ENCODE measurements around the gene LRRC4. TPM values are rescaled to one million over a fixed set of nuclear protein-coding genes. Genes with fewer than 3 reads are reported as not detected.

The LRRC4 gene
- polyA plus RNA-seq, 3 donors: 7.2 to 9.2 (median 7.7) TPM

- DNase-seq (ENCODE audit: extremely low read depth in 1 of 11, low read depth in 9 of 11, low spot score in 4 of 11): no peak
These were observed 5.1 kb upstream of the LRRC4 start for GRCh38 chr7:128036226-128036940.

- no peak for DNase-seq (ENCODE audit: extremely low read depth in 1 of 11, low read depth in 9 of 11, low spot score in 4 of 11)
These were observed 4.5 kb upstream of the LRRC4 start for GRCh38 chr7:128035712-128036111.

- no peak for DNase-seq (ENCODE audit: extremely low read depth in 1 of 11, low read depth in 9 of 11, low spot score in 4 of 11)
These were observed 3.6 kb upstream of the LRRC4 start for GRCh38 chr7:128034825-128035224.

GRCh38 chr7:128033246-128033645, 2.0 kb upstream of the LRRC4 start:
- no peak for DNase-seq (ENCODE audit: extremely low read depth in 1 of 11, low read depth in 9 of 11, low spot score in 4 of 11)

GRCh38 chr7:128032605-128033235, 1.5 kb upstream of the LRRC4 start:
- peak in 1 of 11 donors; percentile 33 for DNase-seq (ENCODE audit: extremely low read depth in 1 of 11, low read depth in 9 of 11, low spot score in 4 of 11)

DNA sequence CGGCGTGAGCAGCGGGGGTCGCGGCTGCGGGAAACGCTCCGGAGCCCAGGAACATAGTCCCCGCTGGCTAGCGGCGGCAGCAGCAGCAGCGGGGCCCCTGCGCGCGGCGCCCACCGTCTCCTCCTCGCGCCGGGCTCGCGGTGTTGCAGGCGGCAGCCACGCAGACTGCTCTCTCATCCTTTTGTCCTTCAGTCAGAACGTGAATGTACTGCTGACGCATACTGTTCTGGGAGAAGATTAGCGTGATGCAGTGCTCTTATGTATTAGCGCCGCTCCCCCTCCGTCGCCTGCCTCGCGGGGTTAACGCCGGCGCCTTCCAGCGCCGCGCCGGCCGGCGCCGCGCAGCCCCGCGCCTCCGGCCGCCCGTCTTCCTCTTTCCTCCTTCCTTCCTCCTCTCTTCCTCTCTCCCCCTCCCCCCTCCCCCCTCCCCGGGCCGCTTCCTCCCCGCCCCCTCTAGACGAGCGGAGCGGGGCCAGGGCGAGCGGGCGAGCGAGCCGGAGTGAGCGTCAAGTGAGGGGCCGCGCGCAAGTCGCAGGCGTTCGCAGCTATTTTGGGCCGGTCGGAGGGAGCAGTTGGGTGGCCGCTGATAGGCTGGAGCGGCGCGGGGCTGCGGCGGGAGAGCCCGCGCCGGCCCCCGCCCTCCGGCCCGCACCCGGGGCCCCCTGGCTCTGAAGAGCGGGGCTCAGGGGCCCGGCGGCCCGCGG, 816 bp upstream of the LRRC4 start:
- peak in 3 of 11 donors; percentile 42 to 53 (median 48) for DNase-seq (ENCODE audit: extremely low read depth in 1 of 11, low read depth in 9 of 11, low spot score in 4 of 11)

DNA sequence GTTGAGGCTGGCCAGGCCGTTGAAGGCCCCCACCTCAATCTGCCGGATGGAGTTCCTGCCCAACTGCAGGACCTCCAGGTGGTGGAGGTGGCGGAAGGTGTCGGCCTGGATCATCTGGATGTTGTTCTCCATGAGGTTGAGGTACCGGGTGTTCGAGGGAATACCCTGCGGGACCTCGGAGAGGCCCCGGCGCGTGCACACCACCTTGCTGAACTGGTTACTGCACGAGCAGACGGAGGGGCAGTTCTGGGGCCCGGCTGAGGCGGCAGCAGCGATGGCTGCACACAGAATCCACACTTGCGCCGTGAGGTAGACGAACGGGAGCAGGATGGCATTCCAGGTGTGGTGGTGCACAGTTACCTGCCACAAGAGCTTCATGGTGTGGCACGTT, 979 bp downstream of the LRRC4 start:
- DNase-seq (ENCODE audit: extremely low read depth in 1 of 11, low read depth in 9 of 11, low spot score in 4 of 11): no peak

DNA sequence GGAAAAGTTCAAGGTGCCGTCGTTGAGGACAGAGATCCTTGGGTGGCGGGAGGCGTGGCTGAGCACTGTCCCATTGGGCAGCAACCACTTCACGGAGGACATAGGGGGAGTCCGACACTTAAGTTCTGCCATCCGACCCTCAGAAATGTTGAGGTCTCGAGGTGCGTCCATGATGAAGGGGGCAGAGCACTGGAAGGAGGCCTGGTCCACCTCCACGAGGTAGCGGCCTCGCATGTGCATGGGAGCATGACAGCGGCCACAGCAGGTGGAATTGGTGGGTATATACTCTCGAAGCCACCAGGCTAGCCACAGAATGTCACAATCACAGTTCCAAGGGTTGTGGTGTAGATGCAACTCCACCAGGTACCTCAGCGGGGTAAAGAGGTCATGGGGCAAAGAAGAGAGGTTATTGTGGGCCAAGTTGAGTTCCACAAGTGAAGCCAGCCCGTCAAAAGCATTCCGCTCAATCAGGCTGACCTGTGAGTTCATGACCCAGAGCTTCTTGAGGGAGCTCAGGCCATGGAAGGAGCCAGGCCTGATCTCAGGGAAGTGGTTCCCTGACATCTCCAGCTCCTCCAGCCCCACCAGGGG, 1.7 kb downstream of the LRRC4 start:
- DNase-seq (ENCODE audit: extremely low read depth in 1 of 11, low read depth in 9 of 11, low spot score in 4 of 11): no peak

- no peak for DNase-seq (ENCODE audit: extremely low read depth in 1 of 11, low read depth in 9 of 11, low spot score in 4 of 11)
These were observed 3.7 kb downstream of the LRRC4 start for GRCh38 chr7:128027485-128027980.

DNA sequence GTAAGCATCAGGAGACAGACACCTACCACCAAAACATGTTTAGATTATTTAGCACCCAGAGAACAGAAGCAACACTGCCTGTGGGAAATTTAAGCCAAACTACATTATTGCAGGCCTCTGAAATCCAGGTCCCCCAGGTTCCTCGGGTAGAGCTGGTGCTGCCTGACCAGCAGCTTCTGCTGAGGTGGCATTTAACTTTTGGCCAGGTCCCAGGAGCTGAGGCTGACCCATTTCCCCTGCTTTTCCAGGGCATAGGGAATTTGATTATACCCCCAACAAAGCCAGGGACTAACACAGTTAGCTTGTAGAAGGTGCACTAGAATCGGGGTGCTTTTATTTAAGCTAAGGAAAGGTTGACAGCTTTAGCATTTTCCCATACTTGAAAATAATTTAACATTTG, 4.7 kb downstream of the LRRC4 start:
- no peak for DNase-seq (ENCODE audit: extremely low read depth in 1 of 11, low read depth in 9 of 11, low spot score in 4 of 11)

DNA sequence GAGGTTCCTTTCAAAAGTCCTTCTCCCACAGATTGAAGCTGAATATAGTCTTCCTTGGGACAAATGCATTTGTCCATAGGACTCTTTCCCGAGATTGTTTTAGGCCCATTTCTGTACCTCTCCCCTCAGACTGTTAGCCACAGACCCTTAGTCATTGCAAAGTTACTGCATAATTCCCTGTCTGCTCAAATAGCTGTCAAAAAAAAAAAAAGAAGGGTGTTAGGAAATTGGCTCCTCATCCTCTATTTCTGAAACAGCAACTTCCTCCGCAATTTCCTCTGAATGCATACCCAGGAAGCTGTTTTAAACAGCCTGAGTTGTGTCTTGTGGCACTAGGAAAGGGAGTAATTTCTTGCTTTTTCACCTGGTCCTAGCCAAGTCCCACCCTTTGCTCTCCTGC, 5.4 kb downstream of the LRRC4 start:
- no peak for DNase-seq (ENCODE audit: extremely low read depth in 1 of 11, low read depth in 9 of 11, low spot score in 4 of 11)

- no peak for DNase-seq (ENCODE audit: extremely low read depth in 1 of 11, low read depth in 9 of 11, low spot score in 4 of 11)
These were observed 5.9 kb downstream of the LRRC4 start for GRCh38 chr7:128025380-128025779.

DNA sequence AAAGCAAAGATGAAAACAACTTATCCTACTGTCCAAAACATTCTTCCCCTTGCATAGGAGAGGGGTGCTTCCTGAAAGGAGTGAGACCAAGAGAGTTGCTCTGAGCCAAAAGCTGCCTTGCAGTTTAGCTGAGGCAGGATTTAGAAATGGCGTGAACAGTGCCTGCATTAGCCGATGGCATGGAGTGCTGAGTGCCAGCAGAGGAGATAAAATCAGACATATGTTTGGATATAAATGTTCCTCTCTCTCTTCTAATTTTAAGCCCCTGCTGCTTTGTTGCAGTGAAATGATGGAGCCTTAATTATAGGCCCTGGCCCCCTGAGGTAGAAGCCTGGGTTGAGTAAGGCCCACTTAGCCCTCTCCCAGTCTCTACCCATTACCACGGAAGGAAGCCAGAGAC, 7.1 kb downstream of the LRRC4 start:
- no peak for DNase-seq (ENCODE audit: extremely low read depth in 1 of 11, low read depth in 9 of 11, low spot score in 4 of 11)

DNA sequence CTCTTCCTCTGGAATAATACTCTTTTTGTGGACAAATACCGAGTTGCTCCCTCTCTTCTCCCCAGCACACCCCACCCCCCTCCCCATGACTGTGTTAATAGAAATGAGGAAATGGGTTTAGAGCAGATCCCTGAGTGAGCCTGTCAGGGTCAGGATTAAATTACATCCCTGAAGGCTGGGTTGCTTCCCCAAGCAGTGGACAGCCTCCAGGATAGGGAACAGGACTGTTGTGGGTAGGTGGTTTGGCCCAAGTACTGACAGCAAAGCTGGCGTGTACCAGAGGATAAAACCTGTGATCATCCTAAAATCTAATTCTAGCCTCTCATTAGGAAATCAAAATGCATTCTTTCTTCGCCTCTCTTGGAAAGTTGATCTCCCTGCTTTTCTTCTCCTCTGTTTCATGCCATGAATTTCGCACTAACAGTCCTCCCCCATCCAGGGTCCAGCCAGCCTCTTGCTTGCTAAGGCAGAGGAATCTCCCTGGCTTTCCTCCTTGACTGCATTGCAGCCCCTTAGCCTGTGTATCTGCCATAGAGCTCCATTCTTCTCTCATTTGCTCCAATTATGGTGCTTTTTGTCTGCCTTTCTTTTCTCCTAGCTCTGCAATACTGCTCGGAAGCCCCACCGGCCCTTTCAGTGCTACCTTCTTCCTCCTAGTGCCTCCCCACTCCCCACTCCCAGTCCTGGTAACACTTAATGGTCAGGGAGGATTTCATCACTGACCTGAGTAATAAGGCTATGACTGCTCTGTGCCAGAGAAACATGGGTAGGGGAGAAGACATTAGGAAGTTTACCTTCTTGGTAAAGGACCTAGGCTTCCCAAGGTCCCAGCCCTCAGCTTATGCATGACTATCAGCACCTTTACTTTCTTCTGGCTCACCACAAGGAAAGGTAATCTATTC, 8.4 kb downstream of the LRRC4 start:
- no peak for DNase-seq (ENCODE audit: extremely low read depth in 1 of 11, low read depth in 9 of 11, low spot score in 4 of 11)

- DNase-seq (ENCODE audit: extremely low read depth in 1 of 11, low read depth in 9 of 11, low spot score in 4 of 11): no peak
These were observed 9.9 kb downstream of the LRRC4 start for GRCh38 chr7:128021366-128021765.

- no peak for DNase-seq (ENCODE audit: extremely low read depth in 1 of 11, low read depth in 9 of 11, low spot score in 4 of 11)
These were observed 11.1 kb downstream of the LRRC4 start for GRCh38 chr7:128020159-128020558.

GRCh38 chr7:128019288-128019687, 11.9 kb downstream of the LRRC4 start:
- no peak for DNase-seq (ENCODE audit: extremely low read depth in 1 of 11, low read depth in 9 of 11, low spot score in 4 of 11)

DNA sequence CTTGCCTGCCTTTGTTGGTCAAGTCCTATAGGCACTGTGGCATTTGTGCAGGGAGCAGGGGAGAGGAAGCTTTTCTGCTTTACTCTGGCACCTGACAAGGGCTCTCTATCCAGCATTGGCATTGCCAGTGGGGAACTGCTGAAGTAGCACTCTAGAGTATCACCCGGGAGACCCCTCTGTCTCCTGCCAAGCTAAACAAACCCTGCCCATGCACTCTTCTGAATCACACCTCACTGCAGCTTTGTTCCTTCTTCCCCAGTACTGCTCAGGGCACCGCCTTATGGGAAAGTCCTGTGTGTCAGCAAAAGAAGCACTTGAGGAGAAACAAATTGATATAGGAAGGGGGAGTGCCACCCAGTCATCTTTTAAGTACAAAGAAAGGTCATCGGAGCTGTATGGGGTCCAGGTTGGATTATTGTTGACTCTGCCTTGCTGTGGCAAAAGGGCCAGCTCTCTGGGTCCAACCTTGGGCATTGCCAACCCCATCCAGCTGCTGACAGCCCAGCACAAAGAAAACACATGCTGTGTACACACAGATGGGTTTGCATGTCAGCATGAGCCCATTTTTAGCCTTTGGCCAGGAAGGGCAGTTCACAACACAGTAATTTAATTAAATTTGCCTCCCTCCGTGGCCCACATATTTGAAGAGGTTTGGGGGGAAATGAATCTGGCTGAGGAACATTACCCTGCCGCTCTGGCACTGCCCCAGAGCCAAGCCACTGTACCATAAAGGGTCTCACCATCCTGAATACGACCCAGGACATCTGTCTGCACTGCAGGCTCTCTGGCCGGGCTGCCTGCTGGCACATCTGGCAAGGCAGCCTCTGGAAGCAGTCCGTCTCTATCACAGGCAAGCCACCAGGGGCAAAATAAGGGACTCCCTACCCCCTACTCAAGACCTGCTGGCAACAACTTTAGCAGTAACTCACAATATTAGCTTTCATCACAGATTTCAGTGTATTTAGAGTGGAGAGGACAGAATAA, 13.1 kb downstream of the LRRC4 start:
- DNase-seq (ENCODE audit: extremely low read depth in 1 of 11, low read depth in 9 of 11, low spot score in 4 of 11): no peak

Data from renal cortex interstitium (tissue), 11 donors.